CD8-positive, alpha-beta memory T cell (primary cell): ENCODE data around the gene CPNE6. TPM values are rescaled to one million over a fixed set of nuclear protein-coding genes. Genes with fewer than 3 reads are reported as not detected.

Source experiments
- CTCF ChIA-PET: fragments of 350-600 bp; sonication (Branson Sonifier 250); formaldehyde crosslinking; loops from one replicate; lab custom pipeline; 2021; ENCODE audit warnings: antibody characterized with exemption; lab: Charles Lee
- POLR2A ChIA-PET: fragments of 350-600 bp; sonication (Branson Sonifier 250); formaldehyde crosslinking; loops from one replicate; lab custom pipeline; 2021; ENCODE audit warnings: antibody characterized with exemption; lab: Charles Lee
- DNase-seq, 5 donors: peaks; one replicate each; pipeline versions ENCODE4 v3.0.0 to v3.0.0-alpha.2; 2020 to 2022; ENCODE audit warnings: mixed read lengths in 1 of 5
- H3K27ac ChIP-seq: one replicate; pipeline ENCODE4 v1.7.0; 2013; ENCODE audit warnings: low read depth, mild to moderate bottlenecking, low read length, moderate library complexity
- H3K27me3 ChIP-seq: 2 replicates; pipeline ENCODE4 v1.7.0; 2013; ENCODE audit warnings: low read length, mild to moderate bottlenecking; ENCODE audit not compliant: insufficient read depth, poor library complexity, severe bottlenecking
- H3K36me3 ChIP-seq: 2 replicates; pipeline ENCODE4 v1.7.0; 2013; ENCODE audit warnings: mild to moderate bottlenecking, low read length, moderate library complexity; ENCODE audit not compliant: insufficient read depth
- H3K4me1 ChIP-seq: 2 replicates; pipeline ENCODE4 v1.7.0; 2013; ENCODE audit warnings: mild to moderate bottlenecking, low read length, moderate library complexity; ENCODE audit not compliant: insufficient read depth
- H3K4me3 ChIP-seq: 2 replicates; pipeline ENCODE4 v1.7.0; 2013; ENCODE audit warnings: mild to moderate bottlenecking, low read length
- H3K9me3 ChIP-seq: 2 replicates; pipeline ENCODE4 v1.7.0; 2013; ENCODE audit warnings: mild to moderate bottlenecking, low read length
- H3K27ac Mint-ChIP-seq, 8 donors: one replicate each; pipeline ENCODE4 v1.8.0; 2020 to 2021; ENCODE audit warnings: mixed read lengths in 8 of 8, mild to moderate bottlenecking in 6 of 8, inconsistent platforms in 3 of 8, moderate library complexity in 3 of 8
- H3K27me3 Mint-ChIP-seq, 2 donors: one replicate each; pipeline ENCODE4 v1.8.0; 2020 to 2021; ENCODE audit warnings: mixed read lengths in 2 of 2, mild to moderate bottlenecking in 1 of 2, moderate library complexity in 1 of 2
- H3K36me3 Mint-ChIP-seq, 3 donors: one replicate each; pipeline ENCODE4 v1.8.0; 2020 to 2021; ENCODE audit warnings: mixed read lengths in 3 of 3, inconsistent platforms in 1 of 3, mild to moderate bottlenecking in 1 of 3
- H3K4me1 Mint-ChIP-seq, 3 donors: one replicate each; pipeline ENCODE4 v1.8.0; 2020 to 2021; ENCODE audit warnings: mixed read lengths in 3 of 3, inconsistent platforms in 1 of 3, mild to moderate bottlenecking in 1 of 3
- H3K4me3 Mint-ChIP-seq, 7 donors: one replicate each; pipeline ENCODE4 v1.8.0; 2020 to 2021; ENCODE audit warnings: mixed read lengths in 7 of 7, mild to moderate bottlenecking in 6 of 7, moderate library complexity in 4 of 7, inconsistent platforms in 2 of 7
- H3K9me3 Mint-ChIP-seq, 5 donors: one replicate each; pipeline ENCODE4 v1.8.0; 2020 to 2022; ENCODE audit warnings: mixed read lengths in 5 of 5, mild to moderate bottlenecking in 3 of 5, moderate library complexity in 2 of 5, inconsistent platforms in 1 of 5
- polyA plus RNA-seq: library from polyadenylated mRNA; unstranded; fragments of 300-500 nt; fragmentation: Illumina TruSeq; gene quantifications from one replicate; pipeline ENCODE4 v1.2.3, GENCODE V29; 2021
- total RNA-seq, 2 experiments: library from RNA; stranded (reverse); gene quantifications; one replicate each; pipeline ENCODE4 v1.2.3, GENCODE V29; 2021

CPNE6 gene
- total and polyA plus RNA-seq, 3 experiments from 2014 or later: not detected

DNA sequence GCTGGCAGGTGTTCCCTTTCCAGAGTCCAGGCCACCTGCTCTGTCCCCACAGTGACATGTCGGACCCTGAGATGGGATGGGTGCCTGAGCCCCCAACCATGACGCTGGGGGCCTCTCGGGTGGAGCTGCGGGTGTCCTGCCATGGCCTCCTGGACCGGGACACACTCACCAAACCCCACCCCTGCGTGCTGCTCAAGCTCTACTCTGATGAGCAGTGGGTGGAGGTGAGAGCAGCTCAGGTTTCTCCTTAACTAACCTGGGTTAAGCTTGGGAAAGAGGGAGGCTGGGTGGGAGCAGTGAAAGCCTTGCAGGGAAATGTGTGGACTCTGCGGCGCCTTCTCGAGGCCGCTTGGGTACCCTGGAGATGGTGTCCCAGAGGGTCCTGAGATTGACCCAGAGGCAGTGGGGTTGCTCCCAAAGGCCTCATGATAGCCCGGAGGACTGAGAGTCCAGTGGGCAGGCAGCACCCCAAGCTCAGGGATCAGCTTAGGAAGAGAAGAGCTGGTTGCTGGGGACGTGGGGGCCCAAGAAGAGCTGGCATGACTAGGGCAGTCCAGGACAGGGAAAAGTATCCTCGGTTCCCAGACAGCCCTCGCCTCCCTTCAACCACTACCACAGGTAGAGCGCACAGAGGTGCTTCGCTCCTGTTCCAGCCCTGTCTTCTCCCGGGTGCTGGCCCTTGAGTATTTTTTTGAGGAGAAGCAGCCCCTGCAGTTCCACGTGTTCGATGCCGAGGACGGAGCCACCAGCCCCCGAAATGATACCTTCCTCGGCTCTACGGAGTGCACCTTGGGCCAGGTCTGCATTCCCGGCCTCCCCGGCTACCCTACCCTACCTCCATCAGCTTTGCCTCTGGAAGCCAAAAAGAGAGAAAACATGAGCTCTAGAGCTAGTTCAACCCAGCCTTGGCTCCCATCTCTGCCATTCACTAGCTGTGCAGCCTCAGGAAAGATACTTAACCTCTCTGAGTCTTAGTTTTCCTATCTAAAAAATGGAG is 1.8 kb downstream of the CPNE6 start:
- POLR2A ChIA-PET: no interaction called here

DNA sequence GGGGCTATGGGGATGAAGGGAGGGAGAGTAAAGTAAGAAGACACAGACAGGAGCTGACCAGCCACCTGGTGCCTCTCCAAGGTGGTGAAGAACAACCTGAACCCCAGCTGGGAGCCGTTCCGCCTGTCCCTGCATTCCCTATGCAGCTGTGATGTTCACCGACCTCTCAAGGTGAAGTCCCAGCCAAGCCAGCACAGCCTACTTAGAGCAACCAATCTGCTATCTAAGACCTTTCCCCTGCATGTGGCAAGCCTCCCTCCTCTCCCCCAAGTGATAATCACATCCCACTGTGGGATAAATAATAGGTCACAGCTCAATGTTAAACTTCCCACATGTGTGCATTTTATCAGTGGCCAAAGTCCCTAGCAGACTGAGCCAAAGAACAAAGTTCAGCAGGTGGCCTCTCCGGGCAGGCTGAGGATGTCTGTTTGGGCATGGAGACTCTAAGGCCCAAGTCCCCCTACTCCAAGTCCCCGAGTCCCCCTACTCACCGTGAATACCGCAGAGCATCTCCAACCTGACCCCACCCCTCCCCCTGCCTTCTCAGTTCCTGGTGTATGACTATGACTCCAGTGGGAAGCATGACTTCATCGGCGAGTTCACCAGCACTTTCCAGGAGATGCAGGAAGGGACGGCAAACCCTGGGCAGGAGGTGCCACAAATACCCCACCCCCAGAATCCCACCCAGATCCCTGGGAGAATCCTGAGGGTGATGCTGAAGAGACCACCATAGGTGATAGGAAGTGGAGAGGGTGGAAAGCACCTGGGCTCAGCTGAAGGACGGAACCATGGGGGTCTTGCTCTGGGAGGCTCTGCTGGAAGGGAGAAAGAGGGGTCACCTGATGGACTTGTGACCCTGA is 3.5 kb downstream of the CPNE6 start:
- no peak for DNase-seq
- CTCF ChIA-PET: interaction anchor here (0.9 kb wide), 2 partner anchors 16 to 17 kb away, joined by 4 read pairs; no protein-coding TSS in a partner anchor
- no peak overlapping the region for H3K4me3 ChIP-seq
- no peaks in the 10 kb centered on the region for H3K9me3 ChIP-seq
- H3K27me3 ChIP-seq: no peaks in the 10 kb centered on the region
- no peaks in the 10 kb centered on the region for H3K4me1 ChIP-seq
- Mint-ChIP-seq H3K27me3 (peaks cover 5 to 17% of the 10 kb centered on the region in 2 donors), H3K4me3 (no peak overlapping the region), H3K27ac (peak overlapping the region in 2 of 8 donors; percentile 54 to 66), H3K4me1 (peaks cover 0 to 5% (median 3%) of the 10 kb centered on the region in 3 donors), H3K36me3 (no peaks in the 10 kb centered on the region), H3K9me3 (no peaks in the 10 kb centered on the region)
- H3K27ac ChIP-seq: no peak overlapping the region
- POLR2A ChIA-PET: no interaction called here
- H3K36me3 ChIP-seq: no peaks in the 10 kb centered on the region

More for the DNA sequence above, 1.8 kb downstream of the CPNE6 start:
- no peaks in the 10 kb centered on the region for H3K27me3 ChIP-seq
- H3K4me3 ChIP-seq: no peak overlapping the region
- peaks cover 0 to 3% (median 3%) of the 10 kb centered on the region in 3 donors for H3K4me1 Mint-ChIP-seq
- no peak overlapping the region for H3K4me3 Mint-ChIP-seq
- no peaks in the 10 kb centered on the region for H3K36me3 ChIP-seq
- no peak overlapping the region for H3K27ac ChIP-seq
- no peaks in the 10 kb centered on the region for H3K36me3 Mint-ChIP-seq
- H3K4me1 ChIP-seq: no peaks in the 10 kb centered on the region
- H3K27ac Mint-ChIP-seq: peak overlapping the region in 1 of 8 donors; percentile 70
- no peaks in the 10 kb centered on the region for H3K9me3 Mint-ChIP-seq
- no peaks in the 10 kb centered on the region for H3K9me3 ChIP-seq
- DNase-seq: no peak
- CTCF ChIA-PET: interaction anchor here (0.9 to 2.2 kb wide), 3 partner anchors 8 to 37 kb away, joined by 3 to 8 read pairs (median 3); no protein-coding TSS in a partner anchor
- peaks cover 5 to 21% of the 10 kb centered on the region in 2 donors for H3K27me3 Mint-ChIP-seq

GRCh38 chr14:24075485-24076301 is 4.3 kb downstream of the CPNE6 start:
- POLR2A ChIA-PET: no interaction called here
- CTCF ChIA-PET: interaction anchor here (0.9 to 1.5 kb wide), 2 partner anchors 15 kb away, joined by 4 to 6 read pairs; no protein-coding TSS in a partner anchor
- Mint-ChIP-seq H3K4me3 (no peak overlapping the region), H3K27ac (peak overlapping the region in 2 of 8 donors; percentile 54 to 66), H3K36me3 (no peaks in the 10 kb centered on the region), H3K9me3 (no peaks in the 10 kb centered on the region), H3K27me3 (peaks cover 2 to 8% of the 10 kb centered on the region in 2 donors), H3K4me1 (peaks cover 6 to 10% (median 8%) of the 10 kb centered on the region in 3 donors)
- no peaks in the 10 kb centered on the region for H3K27me3 ChIP-seq
- peaks cover 6% of the 10 kb centered on the region for H3K4me1 ChIP-seq
- no peak for DNase-seq
- H3K27ac ChIP-seq: no peak overlapping the region
- H3K4me3 ChIP-seq: no peak overlapping the region
- no peaks in the 10 kb centered on the region for H3K36me3 ChIP-seq
- H3K9me3 ChIP-seq: no peaks in the 10 kb centered on the region

GRCh38 chr14:24076302-24076601 is 4.9 kb downstream of the CPNE6 start:
- no peaks in the 10 kb centered on the region for H3K36me3 ChIP-seq
- Mint-ChIP-seq H3K4me1 (peaks cover 8 to 10% (median 10%) of the 10 kb centered on the region in 3 donors), H3K36me3 (peaks cover 0 to 3% (median 0%) of the 10 kb centered on the region in 3 donors), H3K27me3 (peaks cover 2 to 3% of the 10 kb centered on the region in 2 donors), H3K9me3 (no peaks in the 10 kb centered on the region), H3K4me3 (no peak overlapping the region), H3K27ac (peak overlapping the region in 1 of 8 donors; percentile 88)
- ChIA-PET POLR2A (no interaction called here), CTCF (interaction anchor here (1.5 kb wide), 1 partner anchor 14 kb away, joined by 6 read pairs; no protein-coding TSS in a partner anchor)
- no peak overlapping the region for H3K4me3 ChIP-seq
- peaks cover 9% of the 10 kb centered on the region for H3K4me1 ChIP-seq
- no peak overlapping the region for H3K27ac ChIP-seq
- H3K27me3 ChIP-seq: no peaks in the 10 kb centered on the region
- H3K9me3 ChIP-seq: no peaks in the 10 kb centered on the region
- no peak for DNase-seq

GRCh38 chr14:24077086-24077485 is 5.7 kb downstream of the CPNE6 start:
- peaks cover 12 to 15% (median 14%) of the 10 kb centered on the region in 3 donors for H3K4me1 Mint-ChIP-seq
- ChIA-PET CTCF (interaction anchor here (1.5 kb wide), 1 partner anchor 13 kb away, joined by 6 read pairs; no protein-coding TSS in a partner anchor), POLR2A (no interaction called here)
- H3K36me3 Mint-ChIP-seq: peaks cover 0 to 4% (median 0%) of the 10 kb centered on the region in 3 donors
- no peak overlapping the region for H3K4me3 Mint-ChIP-seq
- no peak overlapping the region for H3K4me3 ChIP-seq
- DNase-seq: no peak
- peaks cover 9% of the 10 kb centered on the region for H3K4me1 ChIP-seq
- no peak overlapping the region for H3K27ac ChIP-seq
- no peaks in the 10 kb centered on the region for H3K36me3 ChIP-seq
- no peaks in the 10 kb centered on the region for H3K9me3 ChIP-seq
- H3K27ac Mint-ChIP-seq: no peak overlapping the region
- H3K9me3 Mint-ChIP-seq: no peaks in the 10 kb centered on the region
- peaks cover 2% of the 10 kb centered on the region in 2 donors for H3K27me3 Mint-ChIP-seq
- H3K27me3 ChIP-seq: no peaks in the 10 kb centered on the region

GRCh38 chr14:24078146-24078545 is 6.8 kb downstream of the CPNE6 start:
- H3K4me3 Mint-ChIP-seq: peak overlapping the region in 1 of 7 donors; percentile 64
- no peaks in the 10 kb centered on the region for H3K9me3 ChIP-seq
- H3K27ac Mint-ChIP-seq: peak overlapping the region in 2 of 8 donors; percentile 43 to 90
- no peaks in the 10 kb centered on the region for H3K36me3 ChIP-seq
- DNase-seq: no peak
- H3K27me3 Mint-ChIP-seq: peaks cover 2% of the 10 kb centered on the region in 2 donors
- H3K4me1 Mint-ChIP-seq: peaks cover 15 to 18% (median 16%) of the 10 kb centered on the region in 3 donors
- ChIA-PET CTCF (no interaction called here), POLR2A (no interaction called here)
- no peaks in the 10 kb centered on the region for H3K27me3 ChIP-seq
- no peak overlapping the region for H3K4me3 ChIP-seq
- H3K36me3 Mint-ChIP-seq: peaks cover 0 to 4% (median 0%) of the 10 kb centered on the region in 3 donors
- H3K27ac ChIP-seq: no peak overlapping the region
- no peaks in the 10 kb centered on the region for H3K9me3 Mint-ChIP-seq
- H3K4me1 ChIP-seq: peaks cover 9% of the 10 kb centered on the region
